ENCODE measurements around the gene PXYLP1. TPM values are rescaled to one million over a fixed set of nuclear protein-coding genes. Genes with fewer than 3 reads are reported as not detected.

PXYLP1 gene
- total RNA-seq, 3 donors from 2014 or later (not counting 1 experiment from before 2014, with no cell fraction given): 13.0 to 32.4 (median 21.7) TPM

DNA sequence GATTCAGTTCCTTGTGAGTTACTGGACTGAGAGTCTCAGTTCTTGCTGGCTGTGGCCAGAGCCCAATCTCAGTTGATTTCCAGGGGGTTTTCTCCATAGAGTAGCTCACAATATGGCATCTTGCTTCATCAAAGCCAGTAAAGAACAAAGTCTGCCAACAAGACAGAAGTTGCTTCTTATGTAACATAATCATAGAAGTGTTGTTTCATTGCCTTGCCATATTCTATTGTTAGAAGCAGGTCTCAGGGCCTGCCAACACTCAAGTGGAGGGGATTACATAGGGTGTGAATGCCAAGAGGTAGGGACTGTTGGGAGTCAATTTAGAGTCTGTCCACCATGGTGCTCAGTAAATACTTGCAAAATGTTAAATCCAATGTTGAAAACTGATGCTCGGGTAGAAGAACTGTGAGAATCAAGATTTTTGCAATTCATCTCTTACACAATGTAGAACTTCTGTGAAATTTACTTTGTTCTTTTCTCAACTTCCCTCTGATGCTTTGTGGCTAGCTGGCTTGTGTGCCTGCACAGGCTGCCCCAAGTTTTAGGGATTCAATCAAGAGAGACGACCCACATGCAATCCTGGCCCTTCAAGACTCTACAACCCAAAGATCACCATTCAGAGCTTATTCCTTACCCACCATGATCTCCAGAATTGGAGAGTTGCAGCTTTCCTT lies 13.3 kb upstream of the PXYLP1 start:
- H3K36me3 ChIP-seq (ENCODE audit: control insufficient read depth, insufficient read depth, low read length): no peaks in the 10 kb centered on the region
- peaks cover 8 to 16% of the 10 kb centered on the region in 2 donors for H3K27me3 Mint-ChIP-seq (ENCODE audit: low read depth in 2 of 2)
- no peaks in the 10 kb centered on the region for H3K4me1 Mint-ChIP-seq
- no peak overlapping the region for H3K4me3 ChIP-seq (ENCODE audit: low read length)
- TF ChIP-seq, protein P1, sequence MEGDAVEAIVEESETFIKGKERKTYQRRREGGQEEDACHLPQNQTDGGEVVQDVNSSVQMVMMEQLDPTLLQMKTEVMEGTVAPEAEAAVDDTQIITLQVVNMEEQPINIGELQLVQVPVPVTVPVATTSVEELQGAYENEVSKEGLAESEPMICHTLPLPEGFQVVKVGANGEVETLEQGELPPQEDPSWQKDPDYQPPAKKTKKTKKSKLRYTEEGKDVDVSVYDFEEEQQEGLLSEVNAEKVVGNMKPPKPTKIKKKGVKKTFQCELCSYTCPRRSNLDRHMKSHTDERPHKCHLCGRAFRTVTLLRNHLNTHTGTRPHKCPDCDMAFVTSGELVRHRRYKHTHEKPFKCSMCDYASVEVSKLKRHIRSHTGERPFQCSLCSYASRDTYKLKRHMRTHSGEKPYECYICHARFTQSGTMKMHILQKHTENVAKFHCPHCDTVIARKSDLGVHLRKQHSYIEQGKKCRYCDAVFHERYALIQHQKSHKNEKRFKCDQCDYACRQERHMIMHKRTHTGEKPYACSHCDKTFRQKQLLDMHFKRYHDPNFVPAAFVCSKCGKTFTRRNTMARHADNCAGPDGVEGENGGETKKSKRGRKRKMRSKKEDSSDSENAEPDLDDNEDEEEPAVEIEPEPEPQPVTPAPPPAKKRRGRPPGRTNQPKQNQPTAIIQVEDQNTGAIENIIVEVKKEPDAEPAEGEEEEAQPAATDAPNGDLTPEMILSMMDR (IDR thresholded peaks at IDR 0.05): no peak
- peak in 1 of 3 donors; percentile 21 for ATAC-seq
- intact Hi-C loops (cut with micrococcal nuclease): no loop called here
- no peak overlapping the region for H3K27ac ChIP-seq (ENCODE audit: low read length)
- no peaks in the 10 kb centered on the region for H3K27me3 ChIP-seq (ENCODE audit: control insufficient read depth, insufficient read depth, low read length)
- no peak overlapping the region for H3K4me3 Mint-ChIP-seq
- H3K9me3 ChIP-seq (ENCODE audit: control insufficient read depth, insufficient read depth, low read length): no peaks in the 10 kb centered on the region
- no peak for DNase-seq
- no peaks in the 10 kb centered on the region for H3K4me1 ChIP-seq (ENCODE audit: control insufficient read depth, insufficient read depth, low read length)
- H3K27ac Mint-ChIP-seq: no peak overlapping the region
- WGBS (ENCODE audit: insufficient coverage): 60% methylated on average over 2 of the region's 2 CpGs
- peaks cover 2% of the 10 kb centered on the region for H3K36me3 Mint-ChIP-seq
- peaks cover 0 to under 1% of the 10 kb centered on the region in 2 donors for H3K9me3 Mint-ChIP-seq

DNA sequence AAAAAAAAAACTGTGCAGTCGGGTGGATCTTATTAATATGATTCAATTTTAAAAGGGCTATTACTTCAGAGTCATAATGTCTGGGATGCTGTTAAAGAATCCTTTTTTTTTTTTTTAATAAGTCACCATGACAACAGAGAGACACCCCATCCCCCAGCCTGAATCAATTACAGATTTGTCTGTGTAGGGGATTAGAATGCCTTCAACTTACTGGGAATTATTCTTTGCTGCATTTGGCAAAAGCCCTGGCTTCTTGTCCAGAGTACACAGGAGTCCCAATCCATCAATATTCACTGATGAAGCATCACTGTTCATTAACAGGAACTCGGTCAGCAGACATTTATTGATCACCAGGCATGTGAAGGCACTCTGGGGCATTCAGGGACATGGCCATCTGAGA lies 12.7 kb upstream of the PXYLP1 start:
- ATAC-seq (no peak), DNase-seq (no peak)
- Mint-ChIP-seq H3K4me1 (no peaks in the 10 kb centered on the region), H3K36me3 (peaks cover 8% of the 10 kb centered on the region), H3K27ac (no peak overlapping the region), H3K4me3 (no peak overlapping the region), H3K9me3 (peaks cover 2 to 6% of the 10 kb centered on the region in 2 donors), H3K27me3 (ENCODE audit: low read depth in 2 of 2) (peaks cover 13 to 20% of the 10 kb centered on the region in 2 donors)
- no peaks in the 10 kb centered on the region for H3K9me3 ChIP-seq (ENCODE audit: control insufficient read depth, insufficient read depth, low read length)
- intact Hi-C loops (cut with micrococcal nuclease): no loop called here
- WGBS (ENCODE audit: insufficient coverage): 64% methylated on average over 1 of the region's 2 CpGs
- no peak overlapping the region for H3K4me3 ChIP-seq (ENCODE audit: low read length)
- H3K27me3 ChIP-seq (ENCODE audit: control insufficient read depth, insufficient read depth, low read length): no peaks in the 10 kb centered on the region
- no peak overlapping the region for H3K27ac ChIP-seq (ENCODE audit: low read length)
- H3K36me3 ChIP-seq (ENCODE audit: control insufficient read depth, insufficient read depth, low read length): no peaks in the 10 kb centered on the region
- TF ChIP-seq, protein P1 (IDR thresholded peaks at IDR 0.05): no peak
- no peaks in the 10 kb centered on the region for H3K4me1 ChIP-seq (ENCODE audit: control insufficient read depth, insufficient read depth, low read length)

DNA sequence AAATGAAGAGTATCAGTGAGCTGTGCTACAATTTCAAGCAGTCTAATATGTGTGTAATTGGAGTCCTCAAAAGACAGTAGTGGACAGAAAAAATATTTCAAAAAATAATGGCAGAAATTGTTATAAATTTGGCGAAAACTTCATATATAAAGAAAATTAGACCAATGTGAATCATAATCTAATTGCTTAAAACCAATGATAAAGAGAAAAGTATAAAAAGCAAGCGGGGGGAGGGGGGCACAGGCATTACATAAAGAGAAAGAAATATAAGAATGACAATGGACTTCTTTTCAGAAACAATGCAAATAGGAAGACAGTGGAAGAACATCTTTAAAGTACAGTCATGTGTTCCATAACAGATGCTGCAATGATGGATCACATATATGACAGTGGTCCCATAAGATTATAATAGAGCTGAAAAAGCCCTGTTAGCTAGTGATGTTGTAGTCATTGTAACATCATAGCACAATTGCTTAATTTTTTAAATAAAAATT lies 7.9 kb upstream of the PXYLP1 start:
- H3K9me3 ChIP-seq (ENCODE audit: control insufficient read depth, insufficient read depth, low read length): no peaks in the 10 kb centered on the region
- TF ChIP-seq, protein P1 (IDR thresholded peaks at IDR 0.05): no peak
- no peak overlapping the region for H3K27ac Mint-ChIP-seq
- no peak for ATAC-seq
- H3K36me3 Mint-ChIP-seq: peaks cover 14% of the 10 kb centered on the region
- no peaks in the 10 kb centered on the region for H3K27me3 ChIP-seq (ENCODE audit: control insufficient read depth, insufficient read depth, low read length)
- H3K4me3 ChIP-seq (ENCODE audit: low read length): no peak overlapping the region
- no peak overlapping the region for H3K4me3 Mint-ChIP-seq
- no peaks in the 10 kb centered on the region for H3K4me1 ChIP-seq (ENCODE audit: control insufficient read depth, insufficient read depth, low read length)
- WGBS (ENCODE audit: insufficient coverage): 100% methylated on average over 1 of the region's 2 CpGs
- intact Hi-C loops (cut with micrococcal nuclease): no loop called here
- peaks cover 5 to 24% of the 10 kb centered on the region in 2 donors for H3K27me3 Mint-ChIP-seq (ENCODE audit: low read depth in 2 of 2)
- H3K9me3 Mint-ChIP-seq: peaks cover 2 to 6% of the 10 kb centered on the region in 2 donors
- H3K36me3 ChIP-seq (ENCODE audit: control insufficient read depth, insufficient read depth, low read length): no peaks in the 10 kb centered on the region
- peaks cover 0 to 5% of the 10 kb centered on the region in 2 donors for H3K4me1 Mint-ChIP-seq
- H3K27ac ChIP-seq (ENCODE audit: low read length): no peak overlapping the region
- no peak for DNase-seq

DNA sequence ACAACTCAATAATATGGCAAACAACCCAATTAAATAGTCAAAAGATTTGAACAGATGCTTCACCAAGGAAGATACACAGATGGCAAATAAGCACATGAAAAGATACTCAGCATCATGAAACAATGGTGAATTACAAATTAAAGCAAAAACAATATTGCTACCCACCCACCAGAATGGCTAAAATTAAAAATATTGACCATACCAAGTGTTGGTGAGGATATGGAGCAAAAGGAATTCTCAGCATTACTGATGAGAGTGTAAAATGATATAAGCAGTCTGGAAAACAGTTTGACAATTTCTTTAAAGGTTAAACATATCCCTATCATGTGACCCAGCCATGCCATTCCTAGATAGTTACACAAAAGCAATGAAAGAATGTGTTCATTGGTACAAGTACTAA lies 5.7 kb upstream of the PXYLP1 start:
- peaks cover 5 to 24% of the 10 kb centered on the region in 2 donors for H3K27me3 Mint-ChIP-seq (ENCODE audit: low read depth in 2 of 2)
- TF ChIP-seq, protein P1 (IDR thresholded peaks at IDR 0.05): no peak
- H3K4me1 Mint-ChIP-seq: peaks cover 16 to 18% of the 10 kb centered on the region in 2 donors
- intact Hi-C loops (cut with micrococcal nuclease): no loop called here
- H3K4me3 Mint-ChIP-seq: no peak overlapping the region
- H3K4me3 ChIP-seq (ENCODE audit: low read length): no peak overlapping the region
- peaks cover 8% of the 10 kb centered on the region for H3K4me1 ChIP-seq (ENCODE audit: control insufficient read depth, insufficient read depth, low read length)
- peaks cover 2 to 6% of the 10 kb centered on the region in 2 donors for H3K9me3 Mint-ChIP-seq
- H3K27me3 ChIP-seq (ENCODE audit: control insufficient read depth, insufficient read depth, low read length): no peaks in the 10 kb centered on the region
- DNase-seq (no peak), ATAC-seq (no peak)
- no peak overlapping the region for H3K27ac ChIP-seq (ENCODE audit: low read length)
- no peaks in the 10 kb centered on the region for H3K36me3 ChIP-seq (ENCODE audit: control insufficient read depth, insufficient read depth, low read length)
- peaks cover 14% of the 10 kb centered on the region for H3K36me3 Mint-ChIP-seq
- H3K27ac Mint-ChIP-seq: no peak overlapping the region
- no peaks in the 10 kb centered on the region for H3K9me3 ChIP-seq (ENCODE audit: control insufficient read depth, insufficient read depth, low read length)
